H1 (cell line): Measurements from ENCODE around the gene TRIM65. TPM values are rescaled to one million over a fixed set of nuclear protein-coding genes. Genes with fewer than 3 reads are reported as not detected.

ENCODE experiments used
- CTCF ChIA-PET: fragments of 300-600 bp; sonication (Branson Sonifier 250); formaldehyde crosslinking; loops from one replicate; lab custom pipeline; 2021; ENCODE audit not compliant: partially characterized antibody; lab: Charles Lee
- POLR2A ChIA-PET: fragments of 300-600 bp; sonication (Branson Sonifier 250); formaldehyde crosslinking; loops from one replicate; lab custom pipeline; 2021; ENCODE audit warnings: inconsistent platforms; ENCODE audit not compliant: partially characterized antibody; lab: Charles Lee
- DNase-seq, 2 experiments: peaks; one replicate each; pipeline versions ENCODE4 v3.0.0 to v3.0.0-alpha.2; 2010 to 2022; ENCODE audit warnings: low spot score in 2 of 2, low read depth in 1 of 2, mixed read lengths in 1 of 2
- FAIRE-seq: peaks from 2 replicates; lab custom pipeline; 2011; peaks lifted over from hg19 to GRCh38; lab: Jason Lieb, UNC
- H2AFZ ChIP-seq: 2 replicates; pipeline ENCODE4 v1.8.1; 2012; ENCODE audit warnings: low read length, inconsistent platforms
- H2AK5ac ChIP-seq: 2 replicates; pipeline ENCODE4 v1.6.1; 2013; ENCODE audit warnings: low read depth, low read length
- H2BK120ac ChIP-seq: replicated peaks from 2 replicates; pipeline ENCODE3; 2013; ENCODE audit warnings: low read depth, low read length, inconsistent platforms
- H2BK12ac ChIP-seq: 2 replicates; pipeline ENCODE4 v1.6.1; 2013; ENCODE audit warnings: low read depth, low read length
- H2BK15ac ChIP-seq: 2 replicates; pipeline ENCODE4 v1.6.1; 2013; ENCODE audit warnings: low read length
- H2BK20ac ChIP-seq: 2 replicates; pipeline ENCODE4 v1.6.1; 2013; ENCODE audit warnings: low read length
- H2BK5ac ChIP-seq: 2 replicates; pipeline ENCODE4 v1.6.1; 2013; ENCODE audit warnings: low read depth, low read length
- H3K14ac ChIP-seq: 2 replicates; pipeline ENCODE4 v1.6.1; 2013; ENCODE audit warnings: inconsistent platforms; ENCODE audit not compliant: insufficient read length
- H3K18ac ChIP-seq: 2 replicates; pipeline ENCODE4 v1.6.1; 2013; ENCODE audit warnings: low read length; ENCODE audit errors: extremely low read depth
- H3K23ac ChIP-seq: 2 replicates; pipeline ENCODE4 v1.6.1; 2013; ENCODE audit warnings: inconsistent platforms; ENCODE audit not compliant: insufficient read length
- H3K23me2 ChIP-seq: 2 replicates; pipeline ENCODE4 v1.6.1; 2013; ENCODE audit warnings: low read depth, low read length
- H3K27ac ChIP-seq: 2 replicates; pipeline ENCODE4 v1.6.1; 2011; ENCODE audit warnings: low read depth, low read length, inconsistent platforms
- H3K27me3 ChIP-seq, 4 experiments: replicated peaks in 1 of 4; 1 replicate in 1 of 4; 2 replicates in 3 of 4; pipeline versions ENCODE4 v1.6.1 to v1.8.1; 2011 to 2013; ENCODE audit warnings: low read length in 3 of 4, mild to moderate bottlenecking in 3 of 4, inconsistent platforms in 2 of 4, mixed read lengths in 2 of 4, moderate library complexity in 1 of 4; ENCODE audit not compliant: control insufficient read depth in 3 of 4, insufficient read depth in 3 of 4; ENCODE audit errors: extremely low read depth in 1 of 4
- H3K36me3 ChIP-seq, 4 experiments: 2 replicates each; pipeline versions ENCODE4 v1.6.1 to v1.8.1; 2011 to 2013; ENCODE audit warnings: mild to moderate bottlenecking in 4 of 4, low read length in 3 of 4, moderate library complexity in 2 of 4, control low read depth in 1 of 4, inconsistent platforms in 1 of 4; ENCODE audit not compliant: insufficient read depth in 4 of 4, control insufficient read depth in 2 of 4
- H3K4ac ChIP-seq: replicated peaks from 2 replicates; pipeline ENCODE3; 2013; ENCODE audit warnings: low read length, low read depth, mixed read lengths, inconsistent platforms; ENCODE audit not compliant: insufficient read length
- H3K4me1 ChIP-seq, 4 experiments: replicated peaks in 1 of 4; 1 replicate in 1 of 4; 2 replicates in 3 of 4; pipeline versions ENCODE4 v1.6.1 to v1.8.1; 2011 to 2013; ENCODE audit warnings: low read length in 3 of 4, inconsistent platforms in 2 of 4, mixed read lengths in 1 of 4; ENCODE audit not compliant: insufficient read depth in 4 of 4, control insufficient read depth in 3 of 4
- H3K4me2 ChIP-seq, 2 experiments: 2 replicates each; pipeline versions ENCODE4 v1.6.1 to v1.8.1; 2011 to 2013; ENCODE audit warnings: low read depth in 2 of 2, low read length in 2 of 2, control low read depth in 1 of 2, inconsistent platforms in 1 of 2, mild to moderate bottlenecking in 1 of 2; ENCODE audit not compliant: insufficient read depth in 1 of 2
- H3K4me3 ChIP-seq, 4 experiments: fragments of 200-600, 300-600 bp in 1 of 4; sonication (generic), shearing (Covaris generic), sonication (Bioruptor Twin) in 1 of 4; 2 replicates each; pipeline versions ENCODE4 v1.5.1 to v1.8.1; 2011 to 2016; ENCODE audit warnings: low read length in 4 of 4, low read depth in 3 of 4, control low read depth in 2 of 4, inconsistent platforms in 2 of 4, mild to moderate bottlenecking in 2 of 4, mixed read lengths in 1 of 4, moderate library complexity in 1 of 4; ENCODE audit not compliant: insufficient read depth in 2 of 4; ENCODE audit errors: extremely low read depth in 1 of 4
- H3K56ac ChIP-seq: replicated peaks from 2 replicates; pipeline ENCODE3; 2013; ENCODE audit warnings: low read depth, mild to moderate bottlenecking, mixed read lengths, low read length, inconsistent platforms; ENCODE audit not compliant: insufficient read length
- H3K79me1 ChIP-seq: 2 replicates; pipeline ENCODE4 v1.6.1; 2013; ENCODE audit warnings: low read depth, low read length, control low read depth
- H3K79me2 ChIP-seq, 2 experiments: 2 replicates each; pipeline versions ENCODE4 v1.6.1 to v1.8.1; 2012 to 2013; ENCODE audit warnings: low read length in 2 of 2, mild to moderate bottlenecking in 2 of 2, inconsistent platforms in 1 of 2; ENCODE audit not compliant: insufficient read depth in 2 of 2, control insufficient read depth in 1 of 2
- H3K9ac ChIP-seq, 4 experiments: replicated peaks in 1 of 4; 1 replicate in 1 of 4; 2 replicates in 3 of 4; pipeline versions ENCODE4 v1.6.1 to v1.8.1; 2011 to 2013; ENCODE audit warnings: low read depth in 3 of 4, low read length in 3 of 4, control low read depth in 2 of 4, mild to moderate bottlenecking in 2 of 4, moderate library complexity in 2 of 4, inconsistent platforms in 1 of 4; ENCODE audit errors: extremely low read depth in 1 of 4
- H3K9me3 ChIP-seq, 2 experiments: 2 replicates each; pipeline versions ENCODE4 v1.6.1 to v1.8.1; 2012 to 2013; ENCODE audit warnings: mild to moderate bottlenecking in 2 of 2, moderate library complexity in 2 of 2, control low read depth in 1 of 2, inconsistent platforms in 1 of 2, low read depth in 1 of 2, low read length in 1 of 2, mixed read lengths in 1 of 2; ENCODE audit not compliant: insufficient read depth in 2 of 2
- H4K20me1 ChIP-seq, 2 experiments: replicated peaks in 1 of 2; 2 replicates each; pipeline versions ENCODE3 to v1.8.1; 2011 to 2013; ENCODE audit warnings: inconsistent platforms in 2 of 2, low read length in 2 of 2, mild to moderate bottlenecking in 1 of 2; ENCODE audit not compliant: insufficient read depth in 2 of 2, control insufficient read depth in 1 of 2
- H4K5ac ChIP-seq: 2 replicates; pipeline ENCODE4 v1.6.1; 2013; ENCODE audit warnings: low read length, low read depth, mixed read lengths, inconsistent platforms; ENCODE audit not compliant: insufficient read length
- H4K8ac ChIP-seq: 2 replicates; pipeline ENCODE4 v1.8.0; 2013; ENCODE audit warnings: mild to moderate bottlenecking, moderate library complexity, low read length, inconsistent platforms; ENCODE audit not compliant: insufficient read depth; ENCODE audit errors: extremely low read depth
- H4K91ac ChIP-seq: replicated peaks from 2 replicates; pipeline ENCODE3; 2013; ENCODE audit warnings: low read length, mixed read lengths, inconsistent platforms; ENCODE audit not compliant: insufficient read length
- CTBP2 ChIP-seq: IDR thresholded peaks from 2 replicates; pipeline ENCODE4 v1.7.0; 2011; ENCODE audit warnings: borderline replicate concordance, mild to moderate bottlenecking, moderate library complexity, mixed read lengths, low read length; ENCODE audit not compliant: insufficient read depth, insufficient read length
- WGBS, 2 experiments: shearing (Covaris generic) in 1 of 2; methylation state at CpG; one replicate each; pipeline versions ENCODE4 v1.1.6 to v1.1.7; 2013 to 2015; ENCODE audit warnings: low lambda C conversion rate in 2 of 2, mixed read lengths in 2 of 2, inconsistent platforms in 1 of 2, low coverage in 1 of 2, missing lambda C conversion rate in 1 of 2; ENCODE audit not compliant: insufficient replicate concordance in 2 of 2, insufficient coverage in 1 of 2, insufficient read length in 1 of 2; ENCODE audit errors: extremely low coverage in 1 of 2, missing lambda C conversion rate in 1 of 2; 5-methylcytosine and 5-hydroxymethylcytosine counted together
- polyA plus RNA-seq, 7 experiments: library from polyadenylated mRNA; depleted of rRNA in 3 of 7; stranded (reverse) in 5 of 7; unstranded in 2 of 7; fragments of >200 nt in 5 of 7; fragments of 200-250 nt in 2 of 7; gene quantifications; 1 replicate in 5 of 7; 2 replicates in 1 of 7; 4 replicates in 1 of 7; pipeline versions ENCODE4 v1.2.1 to v1.2.3, GENCODE V29; 2011 to 2013; ENCODE audit warnings: missing spikeins in 2 of 7, mixed read lengths in 2 of 7
- total RNA-seq: library from RNA; stranded (reverse); fragmentation: NEBNext Ultra II Directional; extraction: Animal tissue kit (Norgen Biotek cat#: 25700); gene quantifications from 2 replicates; pipeline ENCODE4 v1.2.1, GENCODE V29; 2021

TRIM65 gene
- total and polyA plus RNA-seq, 2 of the 8 experiments (the other 6 are each of a cell fraction or from before 2014, with no cell fraction given): 21.2 to 48.6 TPM

GRCh38 chr17:75902406-75902805 lies 5.7 kb upstream of the TRIM65 start:
- H2BK15ac ChIP-seq: no peak overlapping the region
- H4K5ac ChIP-seq: no peak overlapping the region
- H2BK5ac ChIP-seq: no peak overlapping the region
- H3K4me1 ChIP-seq: peaks cover 0 to 5% (median 3%) of the 10 kb centered on the region in 4 experiments; a peak in 5 of 7 replicates
- H2BK12ac ChIP-seq: no peak overlapping the region
- no peaks in the 10 kb centered on the region; the same call in 1 of the 2 replicates for H3K79me1 ChIP-seq
- WGBS, 2 experiments: 92% methylated on average over 6 of the region's 6 CpGs; no CpG with 5 or more reads in 1 of the 2 experiments
- no peak overlapping the region for H3K14ac ChIP-seq
- no peaks in the 10 kb centered on the region for H3K9me3 ChIP-seq
- no peak overlapping the region for H3K9ac ChIP-seq
- H2AK5ac ChIP-seq: no peak overlapping the region
- H2BK120ac ChIP-seq: no peak overlapping the region
- no peaks in the 10 kb centered on the region for H3K27me3 ChIP-seq
- POLR2A ChIA-PET: interaction anchor here (0.6 to 4.6 kb wide), 7 partner anchors 7 to 109 kb away, joined by 3 to 31 read pairs (median 4); partner anchors contain the start of genes FBF1, TRIM47 and TRIM65
- H3K36me3 ChIP-seq: peaks cover 5 to 35% (median 23%) of the 10 kb centered on the region in 4 experiments; a peak in 7 of 8 replicates
- H3K23ac ChIP-seq: no peak overlapping the region
- H3K4me3 ChIP-seq: no peak overlapping the region
- H3K4ac ChIP-seq: no peak overlapping the region
- no peak overlapping the region for H4K91ac ChIP-seq
- H4K20me1 ChIP-seq: peaks cover 2 to 5% of the 10 kb centered on the region in 2 experiments
- DNase-seq (no peak), FAIRE-seq (no peak)
- H3K79me2 ChIP-seq: peaks cover 0 to 14% of the 10 kb centered on the region in 2 experiments; a peak in 2 of 4 replicates
- no peak overlapping the region for H2BK20ac ChIP-seq
- H3K23me2 ChIP-seq: peaks cover 3% of the 10 kb centered on the region; the same call in 1 of the 2 replicates
- no peak overlapping the region for H3K18ac ChIP-seq
- H3K4me2 ChIP-seq: no peak overlapping the region
- no peak overlapping the region for H3K56ac ChIP-seq
- H3K27ac ChIP-seq: no peak overlapping the region
- CTCF ChIA-PET: interaction anchor here (0.7 to 51.3 kb wide), 10 partner anchors 8 to 402 kb away, joined by 3 to 885 read pairs (median 4); partner anchors contain the start of genes CDK3 and TRIM47
- 0 out of 2 replicates have a peak overlapping the region, but pooled peaks have one; percentile 4 for H4K8ac ChIP-seq
- no peak overlapping the region for H2AFZ ChIP-seq
- TF ChIP-seq CTBP2: no peak
